Suppressor macrophage treated with lipopolysaccharide for 4 hours (primary cell): Measurements from ENCODE around the gene UFD1.
A peak's percentile ranks its signal among the peaks of the same experiment; 100 is the strongest.

Experiments used
- DNase-seq: peaks from one replicate; pipeline ENCODE4 v3.0.0-alpha.2; 2020

UFD1 gene, protein sequence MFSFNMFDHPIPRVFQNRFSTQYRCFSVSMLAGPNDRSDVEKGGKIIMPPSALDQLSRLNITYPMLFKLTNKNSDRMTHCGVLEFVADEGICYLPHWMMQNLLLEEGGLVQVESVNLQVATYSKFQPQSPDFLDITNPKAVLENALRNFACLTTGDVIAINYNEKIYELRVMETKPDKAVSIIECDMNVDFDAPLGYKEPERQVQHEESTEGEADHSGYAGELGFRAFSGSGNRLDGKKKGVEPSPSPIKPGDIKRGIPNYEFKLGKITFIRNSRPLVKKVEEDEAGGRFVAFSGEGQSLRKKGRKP

DNA sequence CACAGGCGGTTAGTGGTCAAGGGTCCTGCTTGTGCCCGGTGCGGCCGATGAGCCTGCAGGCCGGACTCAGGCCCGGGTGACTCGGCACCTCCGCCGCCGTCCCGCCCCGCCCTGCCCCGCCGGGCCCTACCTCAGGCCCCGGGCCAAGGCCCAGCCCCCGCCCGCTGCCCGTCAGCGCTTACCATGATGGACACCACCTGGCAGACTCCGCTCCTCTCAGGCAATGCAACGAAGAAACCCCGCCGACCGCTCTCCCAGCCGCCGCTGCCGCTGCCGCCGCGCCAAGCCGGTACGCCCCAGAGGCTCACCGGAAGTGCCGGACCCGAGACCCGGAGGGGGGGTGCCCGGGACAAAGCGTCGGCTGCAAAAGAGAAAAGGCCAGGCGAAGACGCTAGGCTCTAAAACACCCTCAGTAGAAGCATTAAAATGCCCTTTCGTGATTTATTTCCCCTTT, at the start of gene UFD1:
Gene UFD1 (minus strand): TSS at position 293 of the 454 bp plus-strand sequence. CDS start 108 bp downstream, at position 185.
- peak; percentile 80 for DNase-seq

DNA sequence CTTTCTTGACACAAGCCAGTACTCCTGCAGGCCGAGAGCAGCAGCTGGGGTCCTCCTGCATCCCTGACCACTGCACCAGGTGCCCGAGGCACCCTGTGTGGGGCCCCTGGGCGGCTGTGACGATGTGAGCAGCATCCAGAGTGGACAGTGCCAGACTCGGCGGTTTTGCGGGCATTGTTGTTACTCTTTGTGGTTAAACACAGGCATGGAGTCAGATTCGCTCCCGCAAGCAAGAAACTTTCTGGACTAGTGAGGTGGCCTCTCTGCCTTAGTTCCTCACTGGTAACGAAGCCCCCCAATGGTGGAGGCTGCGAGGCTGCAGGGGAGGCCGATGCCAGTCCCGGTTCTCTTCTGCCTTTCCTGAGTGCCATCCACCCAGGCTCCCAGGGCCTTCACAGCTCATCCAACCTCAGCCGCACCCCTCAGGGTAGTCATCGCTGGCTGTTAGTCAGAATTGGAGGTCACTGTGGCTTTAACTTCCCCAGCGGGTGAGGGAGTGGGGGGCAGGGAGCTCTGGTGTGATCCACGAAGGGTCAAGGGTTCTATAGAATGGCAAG, 48.9 kb upstream of the UFD1 start:
- DNase-seq: no peak

- no peak for DNase-seq
Measured at GRCh38 chr22:19527321-19527721, 48.3 kb upstream of the UFD1 start.

DNA sequence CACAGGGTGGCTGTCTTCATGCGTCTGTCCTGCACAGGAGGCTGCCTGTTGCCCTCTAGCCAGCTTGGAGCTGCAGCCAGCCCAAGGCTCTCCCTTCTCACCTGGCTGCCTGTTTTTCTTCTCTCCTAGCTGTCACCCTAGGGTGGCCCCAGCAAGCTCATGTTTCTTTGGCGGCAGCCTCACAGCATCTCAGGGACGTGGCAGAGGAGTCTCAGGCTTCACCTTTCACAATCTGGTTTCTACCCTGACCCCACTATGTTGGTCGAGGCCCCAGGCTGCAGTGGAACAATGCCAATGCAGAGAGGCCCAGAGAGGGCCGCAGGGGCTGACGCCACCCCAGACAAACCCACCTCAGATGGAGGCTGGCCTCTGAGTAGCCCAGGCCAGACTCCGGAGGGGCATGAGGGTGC, 47.7 kb upstream of the UFD1 start:
- DNase-seq: no peak

DNA sequence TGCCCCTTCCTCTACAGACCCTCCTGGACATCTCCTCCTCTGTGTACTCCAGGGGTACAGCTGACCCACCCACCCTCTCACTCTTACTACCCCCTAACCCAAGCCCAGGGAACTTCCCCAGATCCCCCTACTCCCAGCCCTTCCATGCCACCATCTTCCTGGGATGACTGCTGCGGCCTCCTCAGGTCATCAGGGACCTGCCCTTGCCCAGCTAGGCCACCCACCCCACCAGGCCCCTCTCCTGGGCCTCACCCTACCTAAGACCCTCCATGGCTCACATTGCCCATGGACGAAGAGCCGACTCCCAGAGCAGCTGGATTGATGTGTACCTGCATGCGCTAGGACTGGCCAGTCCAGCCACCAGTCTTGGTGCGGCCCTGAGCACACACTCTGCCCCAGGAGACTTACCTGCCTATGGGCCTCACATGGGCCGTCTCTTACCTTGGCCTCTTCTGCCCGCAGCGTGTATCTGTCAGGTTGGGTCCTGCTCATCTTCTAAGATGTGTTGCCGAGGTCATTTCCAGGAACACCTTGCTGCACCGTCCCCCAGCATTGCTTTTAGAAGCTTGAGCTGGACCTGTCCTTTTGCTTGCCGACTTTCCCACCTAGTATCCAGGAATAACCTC, 47.2 kb upstream of the UFD1 start:
- DNase-seq: no peak

- no peak for DNase-seq
Measured at GRCh38 chr22:19525666-19526065, 46.7 kb upstream of the UFD1 start.

GRCh38 chr22:19525116-19525660, 46.2 kb upstream of the UFD1 start:
- no peak for DNase-seq

GRCh38 chr22:19524170-19525115, 45.5 kb upstream of the UFD1 start, which contains the start of gene CLDN5:
CLDN5 (minus strand) TSS chr22:19524410; CDS start chr22:19524255, 155 bp downstream.
- DNase-seq: no peak

GRCh38 chr22:19523240-19524169, 44.5 kb upstream of the UFD1 start:
- DNase-seq: peak; percentile 40

- no peak for DNase-seq
Measured at GRCh38 chr22:19522881-19523239, 43.9 kb upstream of the UFD1 start.

- no peak for DNase-seq
Measured at GRCh38 chr22:19522190-19522880, 43.3 kb upstream of the UFD1 start.

GRCh38 chr22:19520566-19521305, 41.7 kb upstream of the UFD1 start:
- no peak for DNase-seq

DNA sequence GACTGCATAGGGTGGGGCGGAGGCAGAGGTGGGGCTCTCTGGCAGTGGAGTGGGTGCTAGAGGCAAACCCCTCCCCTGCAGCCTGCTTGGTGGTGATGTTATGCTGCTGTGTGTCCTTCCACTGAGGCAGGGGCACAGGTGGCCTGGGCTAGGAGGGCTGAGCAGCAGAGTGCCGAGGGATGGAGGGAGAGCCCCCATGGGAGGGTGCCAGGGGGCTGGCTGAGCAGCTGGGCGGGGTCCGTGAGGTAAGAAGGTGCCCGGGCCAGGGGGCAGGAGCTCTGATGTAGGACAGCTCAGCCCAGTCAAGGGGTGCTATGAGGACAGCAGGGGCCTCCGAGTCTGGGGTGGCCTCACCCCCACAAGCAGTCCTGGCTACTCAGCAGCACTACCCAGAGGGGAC, 41.0 kb upstream of the UFD1 start:
- DNase-seq: no peak

DNA sequence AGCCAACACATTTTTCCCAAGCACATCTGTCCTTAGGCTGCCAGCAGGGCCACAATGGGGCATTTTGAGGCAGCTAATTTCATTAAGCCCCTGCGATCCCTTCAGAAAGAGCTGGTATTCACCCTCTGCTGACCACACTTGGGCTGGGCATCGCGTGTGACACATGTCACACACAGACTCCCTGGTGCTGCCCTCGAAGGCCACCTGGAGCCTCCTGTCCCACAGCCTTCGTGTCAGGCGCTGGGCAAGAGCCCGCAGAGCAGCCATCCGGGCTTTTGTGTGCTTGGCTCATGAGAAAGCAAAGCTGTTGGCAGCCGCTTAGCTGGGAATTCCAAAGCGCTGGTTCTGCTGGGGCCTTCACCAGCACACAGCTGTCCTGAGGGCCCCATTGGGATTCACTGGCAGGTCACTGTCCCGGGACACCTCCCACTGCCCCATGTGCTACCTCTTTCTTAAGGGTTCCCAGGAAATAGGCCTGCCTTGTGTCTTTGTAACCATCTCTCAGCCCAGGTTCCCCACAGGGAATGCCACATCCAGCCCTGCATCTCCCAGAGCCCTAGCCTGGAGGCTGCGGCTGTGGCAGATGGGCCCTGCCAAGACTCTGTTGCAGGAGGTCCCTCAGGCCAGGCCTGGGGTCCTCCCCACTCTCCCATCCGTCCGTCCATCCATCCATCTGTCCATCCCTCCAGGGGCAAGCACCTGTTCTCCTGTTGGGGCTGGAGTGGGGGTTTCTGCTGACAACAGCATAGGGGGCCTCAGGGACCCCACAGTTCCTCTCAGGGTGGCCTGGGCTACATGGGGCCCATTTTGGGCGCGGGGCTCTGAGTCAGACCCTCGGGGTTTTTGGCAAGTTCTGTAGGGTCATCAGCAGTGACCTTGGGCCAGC, 40.3 kb upstream of the UFD1 start:
- DNase-seq: no peak

DNA sequence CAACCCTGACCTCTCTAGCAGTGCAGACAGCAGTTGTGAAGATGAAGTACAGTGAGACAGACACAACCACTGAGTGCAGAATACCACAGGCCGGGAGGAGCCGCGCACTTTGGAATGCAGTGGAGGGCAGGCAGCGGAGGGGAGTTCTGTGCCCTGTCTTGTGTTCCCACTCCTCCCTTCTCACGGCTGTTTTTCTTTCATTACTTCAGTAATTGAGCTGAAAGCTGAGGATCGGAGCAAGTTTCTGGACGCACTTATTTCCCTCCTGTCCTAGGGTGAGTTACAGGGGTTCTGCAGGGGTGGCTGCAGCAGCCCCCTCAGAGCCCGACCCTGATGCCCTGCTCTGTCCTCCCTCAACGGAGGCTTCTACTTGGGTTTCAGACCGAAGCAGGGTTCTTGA, 39.6 kb upstream of the UFD1 start:
- DNase-seq: no peak

DNA sequence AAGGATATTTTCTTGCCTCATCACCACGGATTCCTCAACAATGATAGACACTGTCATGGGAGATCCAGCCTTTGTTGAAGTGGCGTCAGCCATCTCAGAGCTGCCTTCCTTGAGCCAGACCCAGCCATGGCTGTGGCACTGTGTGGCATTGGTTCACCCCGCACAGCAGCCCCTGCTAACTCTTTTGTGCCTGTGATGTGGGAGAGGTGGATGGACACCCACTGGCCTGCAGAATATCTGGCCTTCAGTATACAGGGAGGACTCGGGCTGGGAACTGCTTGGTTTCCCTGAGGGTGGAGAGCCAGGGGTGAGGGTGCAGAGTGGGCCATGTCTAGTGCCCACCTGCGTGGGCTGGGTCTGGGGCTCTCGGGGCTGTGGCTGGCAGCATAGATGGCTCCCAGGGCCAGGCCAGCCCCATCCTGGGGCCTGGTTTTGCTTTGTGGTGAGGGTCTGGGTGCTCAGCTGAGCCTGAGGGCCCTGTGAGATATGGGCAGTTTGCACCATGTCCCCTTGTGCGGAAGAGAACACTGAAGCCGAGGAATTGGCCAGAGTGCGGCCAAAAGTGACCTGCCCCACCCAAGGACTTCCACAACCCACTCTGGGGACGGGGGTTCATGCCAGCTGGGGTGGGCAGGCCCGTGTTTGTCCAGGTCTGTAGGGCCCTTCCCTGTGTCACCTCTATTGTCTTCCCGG, 39.1 kb upstream of the UFD1 start:
- DNase-seq: no peak

DNA sequence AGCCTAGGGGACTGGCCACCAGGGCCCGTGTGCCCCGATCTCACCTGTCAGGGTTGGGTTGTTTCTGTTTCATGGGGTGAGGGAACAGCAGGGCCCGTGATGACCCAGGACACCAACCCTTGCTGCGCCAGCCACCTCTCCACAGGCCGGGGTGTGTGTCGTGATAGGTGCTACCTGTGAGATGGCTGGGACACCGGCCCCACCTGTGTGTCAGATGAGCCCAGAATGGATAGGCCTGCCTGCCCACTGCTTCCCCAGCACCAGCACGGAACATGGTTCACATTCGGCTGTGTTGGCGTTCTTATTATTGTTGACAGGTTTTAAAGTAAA, 38.1 kb upstream of the UFD1 start:
- no peak for DNase-seq

DNA sequence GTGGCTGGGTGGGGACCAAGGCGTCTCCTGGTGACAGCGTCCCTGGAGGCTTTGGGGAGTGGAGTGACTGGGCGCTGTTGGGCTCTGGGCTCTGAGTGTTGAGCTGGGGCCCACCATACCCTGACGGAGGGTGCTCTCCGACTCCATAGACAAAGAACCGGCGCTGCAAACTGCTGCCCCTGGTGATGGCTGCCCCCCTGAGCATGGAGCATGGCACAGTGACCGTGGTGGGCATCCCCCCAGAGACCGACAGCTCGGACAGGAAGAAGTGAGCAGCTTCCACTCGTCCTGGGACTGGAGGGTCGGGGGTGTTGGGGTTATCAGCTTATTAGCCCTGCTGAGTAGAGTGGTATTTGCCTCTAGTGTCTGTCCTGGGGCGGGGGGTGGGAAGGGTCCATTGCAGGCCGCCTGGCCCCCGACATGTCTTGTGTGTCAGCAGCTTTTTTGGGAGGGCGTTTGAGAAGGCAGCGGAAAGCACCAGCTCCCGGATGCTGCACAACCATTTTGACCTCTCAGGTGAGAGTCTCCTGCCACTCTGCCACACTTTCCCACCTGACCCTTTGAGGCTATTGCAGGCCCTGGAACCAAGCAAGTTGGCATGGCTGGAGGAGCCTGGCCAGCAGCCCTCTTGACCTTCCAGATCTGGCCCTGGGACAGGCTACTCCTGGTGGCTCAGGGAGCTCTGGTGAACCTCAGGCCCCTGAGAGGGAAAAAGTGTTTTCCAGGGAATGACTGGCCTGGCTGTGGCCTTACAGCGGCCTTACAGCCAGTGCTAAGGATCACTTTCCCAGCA, 37.6 kb upstream of the UFD1 start:
- DNase-seq: no peak
